B cell (primary cell): ENCODE results near the gene RPL6. TPM values are rescaled to one million over a fixed set of nuclear protein-coding genes. Genes with fewer than 3 reads are reported as not detected.

ENCODE experiments used
- ATAC-seq: fragments of 200-7000 bp; cut with Tn5 transposase; one replicate; pipeline ENCODE4 v1.10.0; 2021; ENCODE audit warnings: low read depth, mild to moderate bottlenecking, moderate number of reproducible peaks, moderate library complexity
- CTCF ChIA-PET: fragments of 350-600 bp; sonication (Branson Sonifier 250); formaldehyde crosslinking; loops from one replicate; lab custom pipeline; 2021; ENCODE audit warnings: antibody characterized with exemption, inconsistent platforms; lab: Charles Lee
- POLR2A ChIA-PET: fragments of 350-600 bp; sonication (Branson Sonifier 250); formaldehyde crosslinking; loops from one replicate; lab custom pipeline; 2021; ENCODE audit warnings: antibody characterized with exemption; lab: Charles Lee
- DNase-seq: peaks from one replicate; pipeline ENCODE4 v3.0.0; 2013
- H2AFZ ChIP-seq: 2 replicates; pipeline ENCODE4 v1.6.1; 2012; ENCODE audit warnings: mild to moderate bottlenecking, low read depth, low read length; ENCODE audit not compliant: insufficient read depth, poor library complexity, severe bottlenecking
- H3K27ac ChIP-seq, 2 donors: 1 replicate in 1 of 2; 2 replicates in 1 of 2; pipeline ENCODE4 v1.5.1; 2012 to 2013; ENCODE audit warnings: low read length in 2 of 2, mild to moderate bottlenecking in 2 of 2, moderate library complexity in 1 of 2
- H3K27me3 ChIP-seq, 4 experiments: fragments of 200-600 bp in 1 of 4; sonication (generic) in 1 of 4; replicated peaks in 1 of 4; 1 replicate in 2 of 4; 2 replicates in 2 of 4; pipeline versions ENCODE4 v1.6.1 to v1.7.0; 2013 to 2016; ENCODE audit warnings: low read length in 3 of 4, mild to moderate bottlenecking in 2 of 4, mixed read lengths in 1 of 4, moderate library complexity in 1 of 4; ENCODE audit not compliant: insufficient read depth in 4 of 4, control insufficient read depth in 3 of 4; ENCODE audit errors: control extremely low read depth in 1 of 4
- H3K36me3 ChIP-seq, 2 experiments: replicated peaks in 1 of 2; 1 replicate in 1 of 2; 2 replicates in 1 of 2; pipeline versions ENCODE4 v1.6.1 to v1.7.1; 2013; ENCODE audit warnings: low read length in 1 of 2; ENCODE audit not compliant: insufficient read depth in 2 of 2, control insufficient read depth in 1 of 2; ENCODE audit errors: control extremely low read depth in 1 of 2, extremely low read depth in 1 of 2
- H3K4me1 ChIP-seq, 2 donors: fragments of 200-600 bp in 1 of 2; sonication (generic) in 1 of 2; 1 replicate in 1 of 2; 2 replicates in 1 of 2; pipeline versions ENCODE4 v1.5.1 to v1.6.1; 2013 to 2017; ENCODE audit warnings: low read length in 2 of 2; ENCODE audit not compliant: control insufficient read depth in 2 of 2, insufficient read depth in 2 of 2
- H3K4me2 ChIP-seq: replicated peaks from 2 replicates; pipeline ENCODE3; 2012; ENCODE audit warnings: mild to moderate bottlenecking, low read depth, low read length; ENCODE audit not compliant: poor library complexity, severe bottlenecking
- H3K4me3 ChIP-seq, 5 experiments: fragments of 200-600 bp in 1 of 5; sonication (generic) in 1 of 5; 1 replicate in 3 of 5; 2 replicates in 2 of 5; pipeline versions ENCODE4 v1.5.1 to v1.7.0; 2011 to 2016; ENCODE audit warnings: low read length in 4 of 5, mild to moderate bottlenecking in 4 of 5, low read depth in 2 of 5, control low read depth in 1 of 5, moderate library complexity in 1 of 5; ENCODE audit not compliant: insufficient read depth in 1 of 5; ENCODE audit errors: control extremely low read depth in 1 of 5, extremely low read depth in 1 of 5
- H3K79me2 ChIP-seq: fragments of 200-600 bp; sonication (generic); one replicate; pipeline ENCODE4 v1.6.0; 2016; ENCODE audit warnings: low read length; ENCODE audit not compliant: control insufficient read depth, insufficient read depth
- H3K9ac ChIP-seq: fragments of 200-600 bp; sonication (generic); 2 replicates; pipeline ENCODE4 v1.6.1; 2017; ENCODE audit warnings: mild to moderate bottlenecking, low read length, moderate library complexity
- H3K9me3 ChIP-seq, 3 donors: one replicate each; pipeline versions ENCODE4 v1.6.1 to v1.7.1; 2013; ENCODE audit warnings: low read length in 2 of 3; ENCODE audit not compliant: control insufficient read depth in 2 of 3, insufficient read depth in 1 of 3; ENCODE audit errors: control extremely low read depth in 1 of 3
- H4K20me1 ChIP-seq: 2 replicates; pipeline ENCODE4 v1.6.0; 2012; ENCODE audit warnings: mild to moderate bottlenecking, low read length; ENCODE audit not compliant: insufficient read depth, control insufficient read depth, poor library complexity, severe bottlenecking
- H3K27ac Mint-ChIP-seq: one replicate; pipeline ENCODE4 v1.8.0; 2021; ENCODE audit warnings: mixed read lengths
- H3K27me3 Mint-ChIP-seq: one replicate; pipeline ENCODE4 v1.8.0; 2021; ENCODE audit warnings: mixed read lengths
- H3K4me1 Mint-ChIP-seq: one replicate; pipeline ENCODE4 v1.8.0; 2021; ENCODE audit warnings: mixed read lengths
- H3K4me3 Mint-ChIP-seq: one replicate; pipeline ENCODE4 v1.8.0; 2021; ENCODE audit warnings: mixed read lengths
- H3K9me3 Mint-ChIP-seq: one replicate; pipeline ENCODE4 v1.8.0; 2022; ENCODE audit warnings: mixed read lengths; ENCODE audit not compliant: insufficient read depth
- EZH2 ChIP-seq: IDR thresholded peaks from 2 replicates; pipeline ENCODE4 v1.6.1; 2012; ENCODE audit warnings: borderline replicate concordance, low read depth, mild to moderate bottlenecking, moderate library complexity, low read length; ENCODE audit not compliant: insufficient read depth, poor library complexity, severe bottlenecking
- WGBS: methylation state at CpG from one replicate; pipeline ENCODE4 v1.1.5; 2013; ENCODE audit warnings: missing lambda C conversion rate; ENCODE audit not compliant: insufficient coverage; 5-methylcytosine and 5-hydroxymethylcytosine counted together
- intact Hi-C: fragments of 100-400 bp; cut with micrococcal nuclease; formaldehyde crosslinking; loops from one replicate; pipeline ENCODE4 v1.10.0; 2022
- polyA plus RNA-seq: library from polyadenylated mRNA; depleted of rRNA; stranded (reverse); fragments of >200 nt; gene quantifications from 2 replicates; pipeline ENCODE4 v1.2.3, GENCODE V29; 2012
- total RNA-seq, 2 donors: library from RNA; stranded (reverse); fragments of 120-200 nt in 1 of 2; gene quantifications; 1 replicate in 1 of 2; 2 replicates in 1 of 2; pipeline versions ENCODE4 v1.2.3 to v1.2.4, GENCODE V29; 2013 to 2022
- TF ChIP-seq, protein P1 (sequence below): fragments of 200-600 bp; IDR thresholded peaks from one replicate; pipeline ENCODE4 v1.8.0; 2022; ENCODE audit warnings: antibody characterized with exemption, mild to moderate bottlenecking

Gene RPL6
- total and polyA plus RNA-seq, 2 donors (not counting 1 experiment from before 2014, with no cell fraction given), result 1,336 to 1,621 TPM

- Mint-ChIP-seq H3K27ac (no peak overlapping the region), H3K9me3 (no peaks in the 10 kb centered on the region), H3K4me1 (no peaks in the 10 kb centered on the region), H3K4me3 (no peak overlapping the region), H3K27me3 (no peaks in the 10 kb centered on the region)
- Histone ChIP-seq H3K4me2 (no peak overlapping the region), H2AFZ (no peak overlapping the region), H3K36me3 (peaks cover 13 to 47% of the 10 kb centered on the region in 2 experiments), H3K27me3 (no peaks in the 10 kb centered on the region), H3K9ac (no peak overlapping the region), H3K4me1 (no peaks in the 10 kb centered on the region), H3K27ac (no peak overlapping the region), H3K4me3 (no peak overlapping the region), H3K9me3 (no peaks in the 10 kb centered on the region), H4K20me1 (no peaks in the 10 kb centered on the region), H3K79me2 (peaks cover 24% of the 10 kb centered on the region)
- no peak for DNase-seq
- 29% methylated on average over 1 of the region's 3 CpGs for WGBS
- ATAC-seq, result no peak
- CTCF ChIA-PET, result no interaction called here
- POLR2A ChIA-PET, result no interaction called here
- TF ChIP-seq EZH2, result no peak
- TF ChIP-seq, protein P1, sequence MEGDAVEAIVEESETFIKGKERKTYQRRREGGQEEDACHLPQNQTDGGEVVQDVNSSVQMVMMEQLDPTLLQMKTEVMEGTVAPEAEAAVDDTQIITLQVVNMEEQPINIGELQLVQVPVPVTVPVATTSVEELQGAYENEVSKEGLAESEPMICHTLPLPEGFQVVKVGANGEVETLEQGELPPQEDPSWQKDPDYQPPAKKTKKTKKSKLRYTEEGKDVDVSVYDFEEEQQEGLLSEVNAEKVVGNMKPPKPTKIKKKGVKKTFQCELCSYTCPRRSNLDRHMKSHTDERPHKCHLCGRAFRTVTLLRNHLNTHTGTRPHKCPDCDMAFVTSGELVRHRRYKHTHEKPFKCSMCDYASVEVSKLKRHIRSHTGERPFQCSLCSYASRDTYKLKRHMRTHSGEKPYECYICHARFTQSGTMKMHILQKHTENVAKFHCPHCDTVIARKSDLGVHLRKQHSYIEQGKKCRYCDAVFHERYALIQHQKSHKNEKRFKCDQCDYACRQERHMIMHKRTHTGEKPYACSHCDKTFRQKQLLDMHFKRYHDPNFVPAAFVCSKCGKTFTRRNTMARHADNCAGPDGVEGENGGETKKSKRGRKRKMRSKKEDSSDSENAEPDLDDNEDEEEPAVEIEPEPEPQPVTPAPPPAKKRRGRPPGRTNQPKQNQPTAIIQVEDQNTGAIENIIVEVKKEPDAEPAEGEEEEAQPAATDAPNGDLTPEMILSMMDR, result no peak
- intact Hi-C loops, result no loop called here
Measured at GRCh38 chr12:112447106-112447505, 37.7 kb upstream of the RPL6 start.

DNA sequence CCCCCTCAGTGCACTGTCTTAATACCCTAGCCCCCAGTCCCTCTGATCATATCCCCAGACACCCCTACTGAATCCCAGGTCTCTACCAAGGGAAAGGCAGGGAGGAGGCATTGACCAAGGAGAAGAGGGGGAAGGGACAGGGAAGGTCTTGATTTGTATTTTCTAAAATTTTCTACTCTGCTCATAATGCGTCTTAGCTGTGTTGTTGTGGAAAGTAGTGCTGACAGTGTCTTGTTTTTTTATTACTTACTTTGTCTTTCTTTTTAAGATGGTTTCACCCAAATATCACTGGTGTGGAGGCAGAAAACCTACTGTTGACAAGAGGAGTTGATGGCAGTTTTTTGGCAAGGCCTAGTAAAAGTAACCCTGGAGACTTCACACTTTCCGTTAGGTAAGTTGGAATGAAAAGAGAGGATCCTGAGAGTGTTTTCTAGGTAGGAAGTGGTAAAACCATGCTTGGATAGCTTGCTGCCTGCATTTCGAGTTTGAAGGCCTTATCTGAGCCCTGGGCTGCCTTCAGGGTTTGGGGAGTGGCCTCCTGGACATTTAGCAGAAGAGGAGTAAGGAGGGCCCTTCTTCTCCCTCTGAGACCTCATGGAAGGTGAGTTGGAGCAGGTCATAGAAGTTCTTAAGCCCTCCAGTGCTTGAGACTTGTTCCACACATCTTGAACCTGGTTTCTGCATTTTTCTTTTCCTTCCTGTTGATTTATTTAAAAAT is 36.8 kb upstream of the RPL6 start:
- Histone ChIP-seq H3K4me1 (no peaks in the 10 kb centered on the region), H3K4me3 (no peak overlapping the region), H3K79me2 (peaks cover 27% of the 10 kb centered on the region), H3K36me3 (peaks cover 10 to 44% of the 10 kb centered on the region in 2 experiments), H3K9ac (no peak overlapping the region), H2AFZ (no peak overlapping the region), H3K9me3 (no peaks in the 10 kb centered on the region), H3K27ac (no peak overlapping the region), H3K27me3 (no peaks in the 10 kb centered on the region), H4K20me1 (no peaks in the 10 kb centered on the region), H3K4me2 (no peak overlapping the region)
- no peak for ATAC-seq
- Mint-ChIP-seq H3K27ac (no peak overlapping the region), H3K4me3 (no peak overlapping the region), H3K27me3 (no peaks in the 10 kb centered on the region), H3K4me1 (no peaks in the 10 kb centered on the region), H3K9me3 (no peaks in the 10 kb centered on the region)
- POLR2A ChIA-PET, result no interaction called here
- WGBS, result 39% methylated on average over 2 of the region's 3 CpGs
- intact Hi-C loops, result no loop called here
- no peak for TF ChIP-seq EZH2
- TF ChIP-seq, protein P1, result no peak
- CTCF ChIA-PET, result interaction anchor here (0.5 kb wide), 1 partner anchor 59 kb away, joined by 3 read pairs; no protein-coding TSS in a partner anchor
- DNase-seq, result no peak
